K562 (cell line): Measurements from ENCODE around the gene KRT25.

Experiments used
- POLR2AphosphoS5 ChIP-seq: IDR thresholded peaks from 2 replicates; pipeline ENCODE4 v1.6.1; 2011; ENCODE audit warnings: mild to moderate bottlenecking, low read depth, low read length, moderate library complexity; ENCODE audit not compliant: control insufficient read depth, insufficient read depth
- THRB ChIP-seq: fragments of 450-650 bp; formaldehyde crosslinking; conservative IDR thresholded peaks from 2 replicates; pipeline ENCODE4 v1.4.0; 2022; ENCODE audit warnings: mild to moderate bottlenecking, missing genetic modification characterization
- ZBTB2 ChIP-seq: fragments of 450-650 bp; IDR thresholded peaks from 2 replicates; pipeline ENCODE4 v1.6.1; 2016; ENCODE audit warnings: antibody characterized with exemption
- ZNF263 ChIP-seq: sonication (generic); formaldehyde crosslinking; IDR thresholded peaks from 2 replicates; pipeline ENCODE4 v1.8.0; 2022; ENCODE audit warnings: mild to moderate bottlenecking, missing genetic modification reagents, borderline replicate concordance
- ZNF592 ChIP-seq: fragments of 450-650 bp; IDR thresholded peaks from 2 replicates; pipeline ENCODE4 v1.6.1; 2017; ENCODE audit warnings: antibody characterized with exemption, mild to moderate bottlenecking

- TF ChIP-seq THRB (CRISPR knock-in tag) (no peak), ZNF592 (no peak), POLR2AphosphoS5 (no peak), ZBTB2 (no peak), ZNF263 (CRISPR knock-in tag) (no peak)
Measured at GRCh38 chr17:40795019-40795667, 40.0 kb upstream of the KRT25 start.
